H1 (cell line): ENCODE data around the gene PTGDS. TPM values are rescaled to one million over a fixed set of nuclear protein-coding genes. Genes with fewer than 3 reads are reported as not detected.

ENCODE experiments used
- CTCF ChIA-PET: fragments of 300-600 bp; sonication (Branson Sonifier 250); formaldehyde crosslinking; loops from one replicate; lab custom pipeline; 2021; ENCODE audit not compliant: partially characterized antibody; lab: Charles Lee
- POLR2A ChIA-PET: fragments of 300-600 bp; sonication (Branson Sonifier 250); formaldehyde crosslinking; loops from one replicate; lab custom pipeline; 2021; ENCODE audit warnings: inconsistent platforms; ENCODE audit not compliant: partially characterized antibody; lab: Charles Lee
- DNase-seq, 2 experiments: peaks; one replicate each; pipeline versions ENCODE4 v3.0.0 to v3.0.0-alpha.2; 2010 to 2022; ENCODE audit warnings: low spot score in 2 of 2, low read depth in 1 of 2, mixed read lengths in 1 of 2
- FAIRE-seq: peaks from 2 replicates; lab custom pipeline; 2011; peaks lifted over from hg19 to GRCh38; lab: Jason Lieb, UNC
- H2AFZ ChIP-seq: 2 replicates; pipeline ENCODE4 v1.8.1; 2012; ENCODE audit warnings: low read length, inconsistent platforms
- H2AK5ac ChIP-seq: 2 replicates; pipeline ENCODE4 v1.6.1; 2013; ENCODE audit warnings: low read depth, low read length
- H2BK120ac ChIP-seq: replicated peaks from 2 replicates; pipeline ENCODE3; 2013; ENCODE audit warnings: low read depth, low read length, inconsistent platforms
- H2BK12ac ChIP-seq: 2 replicates; pipeline ENCODE4 v1.6.1; 2013; ENCODE audit warnings: low read depth, low read length
- H2BK15ac ChIP-seq: 2 replicates; pipeline ENCODE4 v1.6.1; 2013; ENCODE audit warnings: low read length
- H2BK20ac ChIP-seq: 2 replicates; pipeline ENCODE4 v1.6.1; 2013; ENCODE audit warnings: low read length
- H2BK5ac ChIP-seq: 2 replicates; pipeline ENCODE4 v1.6.1; 2013; ENCODE audit warnings: low read depth, low read length
- H3K14ac ChIP-seq: 2 replicates; pipeline ENCODE4 v1.6.1; 2013; ENCODE audit warnings: inconsistent platforms; ENCODE audit not compliant: insufficient read length
- H3K18ac ChIP-seq: 2 replicates; pipeline ENCODE4 v1.6.1; 2013; ENCODE audit warnings: low read length; ENCODE audit errors: extremely low read depth
- H3K23ac ChIP-seq: 2 replicates; pipeline ENCODE4 v1.6.1; 2013; ENCODE audit warnings: inconsistent platforms; ENCODE audit not compliant: insufficient read length
- H3K23me2 ChIP-seq: 2 replicates; pipeline ENCODE4 v1.6.1; 2013; ENCODE audit warnings: low read depth, low read length
- H3K27ac ChIP-seq: 2 replicates; pipeline ENCODE4 v1.6.1; 2011; ENCODE audit warnings: low read depth, low read length, inconsistent platforms
- H3K27me3 ChIP-seq, 4 experiments: replicated peaks in 1 of 4; 1 replicate in 1 of 4; 2 replicates in 3 of 4; pipeline versions ENCODE4 v1.6.1 to v1.8.1; 2011 to 2013; ENCODE audit warnings: low read length in 3 of 4, mild to moderate bottlenecking in 3 of 4, inconsistent platforms in 2 of 4, mixed read lengths in 2 of 4, moderate library complexity in 1 of 4; ENCODE audit not compliant: control insufficient read depth in 3 of 4, insufficient read depth in 3 of 4; ENCODE audit errors: extremely low read depth in 1 of 4
- H3K36me3 ChIP-seq, 4 experiments: 2 replicates each; pipeline versions ENCODE4 v1.6.1 to v1.8.1; 2011 to 2013; ENCODE audit warnings: mild to moderate bottlenecking in 4 of 4, low read length in 3 of 4, moderate library complexity in 2 of 4, control low read depth in 1 of 4, inconsistent platforms in 1 of 4; ENCODE audit not compliant: insufficient read depth in 4 of 4, control insufficient read depth in 2 of 4
- H3K4ac ChIP-seq: replicated peaks from 2 replicates; pipeline ENCODE3; 2013; ENCODE audit warnings: low read length, low read depth, mixed read lengths, inconsistent platforms; ENCODE audit not compliant: insufficient read length
- H3K4me1 ChIP-seq, 4 experiments: replicated peaks in 1 of 4; 1 replicate in 1 of 4; 2 replicates in 3 of 4; pipeline versions ENCODE4 v1.6.1 to v1.8.1; 2011 to 2013; ENCODE audit warnings: low read length in 3 of 4, inconsistent platforms in 2 of 4, mixed read lengths in 1 of 4; ENCODE audit not compliant: insufficient read depth in 4 of 4, control insufficient read depth in 3 of 4
- H3K4me2 ChIP-seq, 2 experiments: 2 replicates each; pipeline versions ENCODE4 v1.6.1 to v1.8.1; 2011 to 2013; ENCODE audit warnings: low read depth in 2 of 2, low read length in 2 of 2, control low read depth in 1 of 2, inconsistent platforms in 1 of 2, mild to moderate bottlenecking in 1 of 2; ENCODE audit not compliant: insufficient read depth in 1 of 2
- H3K4me3 ChIP-seq, 4 experiments: fragments of 200-600, 300-600 bp in 1 of 4; sonication (generic), shearing (Covaris generic), sonication (Bioruptor Twin) in 1 of 4; 2 replicates each; pipeline versions ENCODE4 v1.5.1 to v1.8.1; 2011 to 2016; ENCODE audit warnings: low read length in 4 of 4, low read depth in 3 of 4, control low read depth in 2 of 4, inconsistent platforms in 2 of 4, mild to moderate bottlenecking in 2 of 4, mixed read lengths in 1 of 4, moderate library complexity in 1 of 4; ENCODE audit not compliant: insufficient read depth in 2 of 4; ENCODE audit errors: extremely low read depth in 1 of 4
- H3K56ac ChIP-seq: replicated peaks from 2 replicates; pipeline ENCODE3; 2013; ENCODE audit warnings: low read depth, mild to moderate bottlenecking, mixed read lengths, low read length, inconsistent platforms; ENCODE audit not compliant: insufficient read length
- H3K79me1 ChIP-seq: 2 replicates; pipeline ENCODE4 v1.6.1; 2013; ENCODE audit warnings: low read depth, low read length, control low read depth
- H3K79me2 ChIP-seq, 2 experiments: 2 replicates each; pipeline versions ENCODE4 v1.6.1 to v1.8.1; 2012 to 2013; ENCODE audit warnings: low read length in 2 of 2, mild to moderate bottlenecking in 2 of 2, inconsistent platforms in 1 of 2; ENCODE audit not compliant: insufficient read depth in 2 of 2, control insufficient read depth in 1 of 2
- H3K9ac ChIP-seq, 4 experiments: replicated peaks in 1 of 4; 1 replicate in 1 of 4; 2 replicates in 3 of 4; pipeline versions ENCODE4 v1.6.1 to v1.8.1; 2011 to 2013; ENCODE audit warnings: low read depth in 3 of 4, low read length in 3 of 4, control low read depth in 2 of 4, mild to moderate bottlenecking in 2 of 4, moderate library complexity in 2 of 4, inconsistent platforms in 1 of 4; ENCODE audit errors: extremely low read depth in 1 of 4
- H3K9me3 ChIP-seq, 2 experiments: 2 replicates each; pipeline versions ENCODE4 v1.6.1 to v1.8.1; 2012 to 2013; ENCODE audit warnings: mild to moderate bottlenecking in 2 of 2, moderate library complexity in 2 of 2, control low read depth in 1 of 2, inconsistent platforms in 1 of 2, low read depth in 1 of 2, low read length in 1 of 2, mixed read lengths in 1 of 2; ENCODE audit not compliant: insufficient read depth in 2 of 2
- H4K20me1 ChIP-seq, 2 experiments: replicated peaks in 1 of 2; 2 replicates each; pipeline versions ENCODE3 to v1.8.1; 2011 to 2013; ENCODE audit warnings: inconsistent platforms in 2 of 2, low read length in 2 of 2, mild to moderate bottlenecking in 1 of 2; ENCODE audit not compliant: insufficient read depth in 2 of 2, control insufficient read depth in 1 of 2
- H4K5ac ChIP-seq: 2 replicates; pipeline ENCODE4 v1.6.1; 2013; ENCODE audit warnings: low read length, low read depth, mixed read lengths, inconsistent platforms; ENCODE audit not compliant: insufficient read length
- H4K8ac ChIP-seq: 2 replicates; pipeline ENCODE4 v1.8.0; 2013; ENCODE audit warnings: mild to moderate bottlenecking, moderate library complexity, low read length, inconsistent platforms; ENCODE audit not compliant: insufficient read depth; ENCODE audit errors: extremely low read depth
- H4K91ac ChIP-seq: replicated peaks from 2 replicates; pipeline ENCODE3; 2013; ENCODE audit warnings: low read length, mixed read lengths, inconsistent platforms; ENCODE audit not compliant: insufficient read length
- BCL11A ChIP-seq, 2 experiments: IDR thresholded peaks; one replicate each; pipeline ENCODE4 v1.6.1; 2011; ENCODE audit warnings: low read depth in 2 of 2, low read length in 2 of 2, mild to moderate bottlenecking in 2 of 2
- BRCA1 ChIP-seq: IDR thresholded peaks from 2 replicates; pipeline ENCODE4 v1.6.1; 2012; ENCODE audit warnings: low read depth, low read length, improper control_type of control experiment
- EZH2 ChIP-seq: fragments of 200-600 bp; sonication (generic); IDR thresholded peaks from 2 replicates; pipeline ENCODE4 v1.7.1; 2012; ENCODE audit warnings: low read depth, mild to moderate bottlenecking, moderate library complexity, low read length, inconsistent platforms; ENCODE audit not compliant: severe bottlenecking
- GABPA ChIP-seq: IDR thresholded peaks from 2 replicates; pipeline ENCODE4 v1.6.1; 2011; ENCODE audit warnings: mild to moderate bottlenecking, low read length, moderate library complexity, borderline replicate concordance; ENCODE audit not compliant: insufficient read depth
- GTF2F1 ChIP-seq: IDR thresholded peaks from 2 replicates; pipeline ENCODE4 v1.6.1; 2012; ENCODE audit warnings: low read depth, low read length, improper control_type of control experiment, borderline replicate concordance
- JUN ChIP-seq: IDR thresholded peaks from 2 replicates; pipeline ENCODE4 v1.6.1; 2011; ENCODE audit warnings: low read depth, mild to moderate bottlenecking, improper control_type of control experiment, low read length
- KDM4A ChIP-seq: IDR thresholded peaks from one replicate; pipeline ENCODE4 v1.7.1; 2012; ENCODE audit warnings: low read depth, mild to moderate bottlenecking, moderate library complexity, low read length, inconsistent platforms; ENCODE audit not compliant: severe bottlenecking
- MAFK ChIP-seq: IDR thresholded peaks from 2 replicates; pipeline ENCODE4 v1.6.1; 2012; ENCODE audit warnings: low read depth, mild to moderate bottlenecking, improper control_type of control experiment, low read length
- NANOG ChIP-seq: IDR thresholded peaks from 2 replicates; pipeline ENCODE4 v1.6.1; 2011; ENCODE audit warnings: low read length, low read depth, mild to moderate bottlenecking, inconsistent platforms; ENCODE audit not compliant: insufficient read depth, poor library complexity, severe bottlenecking
- POLR2A ChIP-seq, 2 experiments: IDR thresholded peaks; 1 replicate in 1 of 2; 2 replicates in 1 of 2; pipeline ENCODE4 v1.6.1; 2011; ENCODE audit warnings: low read depth in 2 of 2, low read length in 2 of 2, mild to moderate bottlenecking in 2 of 2; ENCODE audit errors: control extremely low read depth in 1 of 2
- POU5F1 ChIP-seq: IDR thresholded peaks from 2 replicates; pipeline ENCODE4 v1.6.1; 2011; ENCODE audit warnings: low read depth, mild to moderate bottlenecking, low read length, moderate library complexity
- RBBP5 ChIP-seq: IDR thresholded peaks from 2 replicates; pipeline ENCODE4 v1.7.1; 2012; ENCODE audit warnings: low read depth, mild to moderate bottlenecking, inconsistent platforms, low read length, moderate library complexity, borderline replicate concordance
- SIRT6 ChIP-seq: IDR thresholded peaks from one replicate; pipeline ENCODE4 v1.7.1; 2012; ENCODE audit warnings: low read length, inconsistent platforms
- SP1 ChIP-seq: IDR thresholded peaks from 2 replicates; pipeline ENCODE4 v1.6.1; 2011; ENCODE audit warnings: low read depth, low read length
- TAF7 ChIP-seq: optimal IDR thresholded peaks from 2 replicates; pipeline ENCODE3; 2011; ENCODE audit warnings: low read depth, mild to moderate bottlenecking, inconsistent platforms, low read length, moderate library complexity, borderline replicate concordance
- WGBS, 2 experiments: shearing (Covaris generic) in 1 of 2; methylation state at CpG; one replicate each; pipeline versions ENCODE4 v1.1.6 to v1.1.7; 2013 to 2015; ENCODE audit warnings: low lambda C conversion rate in 2 of 2, mixed read lengths in 2 of 2, inconsistent platforms in 1 of 2, low coverage in 1 of 2, missing lambda C conversion rate in 1 of 2; ENCODE audit not compliant: insufficient replicate concordance in 2 of 2, insufficient coverage in 1 of 2, insufficient read length in 1 of 2; ENCODE audit errors: extremely low coverage in 1 of 2, missing lambda C conversion rate in 1 of 2; 5-methylcytosine and 5-hydroxymethylcytosine counted together
- polyA plus RNA-seq, 7 experiments: library from polyadenylated mRNA; depleted of rRNA in 3 of 7; stranded (reverse) in 5 of 7; unstranded in 2 of 7; fragments of >200 nt in 5 of 7; fragments of 200-250 nt in 2 of 7; gene quantifications; 1 replicate in 5 of 7; 2 replicates in 1 of 7; 4 replicates in 1 of 7; pipeline versions ENCODE4 v1.2.1 to v1.2.3, GENCODE V29; 2011 to 2013; ENCODE audit warnings: missing spikeins in 2 of 7, mixed read lengths in 2 of 7
- total RNA-seq: library from RNA; stranded (reverse); fragmentation: NEBNext Ultra II Directional; extraction: Animal tissue kit (Norgen Biotek cat#: 25700); gene quantifications from 2 replicates; pipeline ENCODE4 v1.2.1, GENCODE V29; 2021

PTGDS gene
- total and polyA plus RNA-seq, 2 of the 8 experiments (the other 6 are each of a cell fraction or from before 2014, with no cell fraction given) = 1.7 to 2.3 TPM

DNA sequence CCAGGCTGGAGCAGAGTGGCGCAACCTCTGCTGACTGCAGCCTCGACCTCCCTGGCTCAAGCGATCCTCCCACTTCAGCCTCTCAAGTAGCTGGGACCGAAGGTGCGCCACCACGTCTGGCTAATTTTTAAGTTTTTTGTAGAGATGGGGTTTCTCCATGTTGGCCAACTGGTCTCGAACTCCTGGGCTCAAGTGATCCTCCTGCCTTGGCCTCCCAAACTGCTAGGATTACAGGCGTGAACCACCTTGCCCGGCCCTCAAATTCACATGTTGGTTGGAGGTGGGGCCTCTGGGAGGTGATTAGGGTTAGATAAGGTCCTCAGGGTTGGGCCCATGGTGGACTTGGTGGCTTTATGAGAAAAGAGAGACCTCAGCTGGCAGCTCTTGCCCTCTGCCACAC is 15.1 kb upstream of the PTGDS start:
- no peak overlapping the region for H2BK5ac ChIP-seq
- no peak overlapping the region for H4K91ac ChIP-seq
- no peaks in the 10 kb centered on the region; the same call in 1 of the 2 replicates for H3K79me1 ChIP-seq
- no peaks in the 10 kb centered on the region for H4K20me1 ChIP-seq
- H2AFZ ChIP-seq = no peak overlapping the region
- no peak overlapping the region for H4K8ac ChIP-seq
- no peak overlapping the region for H3K4me3 ChIP-seq
- no peak overlapping the region for H2BK20ac ChIP-seq
- H2AK5ac ChIP-seq = no peak overlapping the region
- peaks cover 0 to 9% (median 5%) of the 10 kb centered on the region in 4 experiments; a peak in 5 of 7 replicates for H3K4me1 ChIP-seq
- no peaks in the 10 kb centered on the region for H3K27me3 ChIP-seq
- H3K23ac ChIP-seq = no peak overlapping the region
- no peak overlapping the region for H2BK12ac ChIP-seq
- FAIRE-seq (no peak), DNase-seq (no peak)
- CTCF ChIA-PET = interaction anchor here (1.1 to 5.6 kb wide), 5 partner anchors 10 to 67 kb away, joined by 3 to 32 read pairs (median 9); partner anchors contain the start of genes LCN12 and PTGDS
- peaks cover 4% of the 10 kb centered on the region; the same call in 1 of the 2 replicates for H3K23me2 ChIP-seq
- H3K9me3 ChIP-seq = no peaks in the 10 kb centered on the region
- H3K56ac ChIP-seq = no peak overlapping the region
- H3K4me2 ChIP-seq = no peak overlapping the region
- no peak overlapping the region for H3K4ac ChIP-seq
- H3K79me2 ChIP-seq = no peaks in the 10 kb centered on the region
- POLR2A ChIA-PET = interaction anchor here (1.5 kb wide), 1 partner anchor 24 kb away, joined by 3 read pairs; no protein-coding TSS in a partner anchor
- no peak overlapping the region for H3K9ac ChIP-seq
- WGBS, 2 experiments = 90% methylated on average over 9 of the region's 9 CpGs; no CpG with 5 or more reads in 1 of the 2 experiments
- no peak overlapping the region for H3K27ac ChIP-seq
- no peak overlapping the region for H4K5ac ChIP-seq
- H2BK120ac ChIP-seq = no peak overlapping the region
- H3K14ac ChIP-seq = no peak overlapping the region
- no peak overlapping the region for H3K18ac ChIP-seq
- no peaks in the 10 kb centered on the region for H3K36me3 ChIP-seq
- H2BK15ac ChIP-seq = no peak overlapping the region
- no peak for TF ChIP-seq JUN
- TF ChIP-seq TAF7 = no peak
- no peak for TF ChIP-seq POU5F1
- TF ChIP-seq NANOG = no peak
- TF ChIP-seq POLR2A (IDR thresholded peaks at IDR 0.05; ENCODE audit: control extremely low read depth in 1 of 2, low read depth in 2 of 2, low read length in 2 of 2) = no peak
- no peak for TF ChIP-seq MAFK
- TF ChIP-seq RBBP5 = no peak
- TF ChIP-seq SP1 = no peak
- no peak for TF ChIP-seq KDM4A
- TF ChIP-seq SIRT6 = no peak
- TF ChIP-seq BRCA1 = no peak
- TF ChIP-seq GTF2F1 = no peak
- no peak for TF ChIP-seq EZH2
- no peak for TF ChIP-seq GABPA
- TF ChIP-seq BCL11A (IDR thresholded peaks at IDR 0.05; ENCODE audit: low read depth in 2 of 2, low read length in 2 of 2) = no peak
